Spleen (tissue), 11 donors: ENCODE data around the gene IL1RL1. TPM values are rescaled to one million over a fixed set of nuclear protein-coding genes. Genes with fewer than 3 reads are reported as not detected.

Source experiments
- DNase-seq: peaks from one replicate; pipeline ENCODE4 v3.0.0-alpha.2; 2020
- H3K27ac ChIP-seq, 8 donors: fragments of 200-600 bp; sonication (generic) in 7 of 8; 1 replicate in 4 of 8; 2 replicates in 4 of 8; pipeline versions ENCODE4 v1.5.0 to v1.8.0; 2016 to 2021; ENCODE audit warnings: inconsistent platforms in 4 of 8, mild to moderate bottlenecking in 4 of 8, moderate library complexity in 1 of 8
- H3K27me3 ChIP-seq, 7 donors: fragments of 200-600 bp; sonication (generic) in 6 of 7; replicated peaks in 1 of 7; 1 replicate in 4 of 7; 2 replicates in 3 of 7; pipeline versions ENCODE4 v1.5.0 to v1.8.0; 2016 to 2021; ENCODE audit warnings: inconsistent platforms in 3 of 7, mild to moderate bottlenecking in 1 of 7
- H3K36me3 ChIP-seq, 6 donors: fragments of 200-600 bp; sonication (generic) in 5 of 6; 1 replicate in 4 of 6; 2 replicates in 2 of 6; pipeline versions ENCODE4 v1.5.0 to v1.8.0; 2016 to 2021; ENCODE audit warnings: inconsistent platforms in 2 of 6
- H3K4me1 ChIP-seq, 6 donors: fragments of 200-600 bp; sonication (generic) in 5 of 6; 1 replicate in 3 of 6; 2 replicates in 3 of 6; pipeline versions ENCODE4 v1.5.0 to v1.8.0; 2016 to 2021; ENCODE audit warnings: inconsistent platforms in 3 of 6
- H3K4me3 ChIP-seq, 8 donors: fragments of 200-600 bp; sonication (generic) in 7 of 8; 1 replicate in 4 of 8; 2 replicates in 4 of 8; pipeline versions ENCODE4 v1.5.0 to v1.8.0; 2016 to 2021; ENCODE audit warnings: inconsistent platforms in 4 of 8, mild to moderate bottlenecking in 4 of 8, moderate library complexity in 2 of 8
- H3K9me3 ChIP-seq, 8 donors: fragments of 200-600 bp; sonication (generic) in 7 of 8; 1 replicate in 4 of 8; 2 replicates in 4 of 8; pipeline versions ENCODE4 v1.5.0 to v1.8.0; 2016 to 2021; ENCODE audit warnings: inconsistent platforms in 4 of 8
- POLR2A ChIP-seq, 3 donors: fragments of 450-650 bp; IDR thresholded peaks; one replicate each; pipeline ENCODE4 v1.5.1; 2017; ENCODE audit warnings: antibody characterized with exemption in 3 of 3, mild to moderate bottlenecking in 1 of 3
- POLR2AphosphoS5 ChIP-seq, 3 donors: sonication (generic); formaldehyde crosslinking; IDR thresholded peaks; one replicate each; pipeline ENCODE4 v1.5.1; 2017; ENCODE audit warnings: antibody characterized with exemption in 3 of 3
- WGBS, 5 donors: extraction: QIAGEN DNeasy Blood & Tissue Kit in 3 of 5; methylation state at CpG; one replicate each; pipeline versions ENCODE4 v1.1.5 to v1.1.7; 2013 to 2018; 5-methylcytosine and 5-hydroxymethylcytosine counted together
- intact Hi-C: fragments of 100-400 bp; cut with DNase I; formaldehyde crosslinking; loops from one replicate; pipeline ENCODE4 v1.15.0; 2023; ENCODE audit warnings: low total_unique reads
- polyA plus RNA-seq, 3 donors: library from polyadenylated mRNA; stranded (reverse); fragments of 200-250 nt; gene quantifications; one replicate each; pipeline ENCODE4 v1.2.1, GENCODE V29; 2013
- total RNA-seq, 7 donors: library from RNA; depleted of rRNA in 3 of 7; stranded (reverse); fragments of >200 nt in 3 of 7; fragmentation: NEBNext Ultra II Directional in 4 of 7; extraction: Animal tissue kit (Norgen Biotek cat#: 25700) in 4 of 7; gene quantifications; one replicate each; pipeline versions ENCODE4 v1.1.0 to v1.2.1, GENCODE V29; 2016 to 2021
- TF ChIP-seq, protein P1 (sequence below), 11 experiments: fragments of 200-600 bp in 7 of 11; fragments of 450-650 bp in 4 of 11; sonication (generic) in 4 of 11; IDR thresholded peaks in 8 of 11; conservative IDR thresholded peaks in 3 of 11; 1 replicate in 7 of 11; 2 replicates in 4 of 11; pipeline versions ENCODE4 v1.4.0 to v1.8.0; 2016 to 2021; ENCODE audit warnings: antibody characterized with exemption in 11 of 11, inconsistent platforms in 4 of 11, mild to moderate bottlenecking in 1 of 11
- donor health status: healthy with polysubstance abuse.
- donor health status: DM: no; HTN: no; CAD: no; lungs with moderate emphysema.
- donor health status: DM: no; HTN: no; CAD: no.
- donor health status: Bipolar disorder and iron deficiency.
- donor health status: healthy.
- donor health status: DM: no; HTN: no; CAD: no.
- donor health status: DM: yes; HTN: yes; CAD: no.

IL1RL1 gene
- total and polyA plus RNA-seq, 10 donors: 0.11 to 19.6 (median 1.6) TPM

DNA sequence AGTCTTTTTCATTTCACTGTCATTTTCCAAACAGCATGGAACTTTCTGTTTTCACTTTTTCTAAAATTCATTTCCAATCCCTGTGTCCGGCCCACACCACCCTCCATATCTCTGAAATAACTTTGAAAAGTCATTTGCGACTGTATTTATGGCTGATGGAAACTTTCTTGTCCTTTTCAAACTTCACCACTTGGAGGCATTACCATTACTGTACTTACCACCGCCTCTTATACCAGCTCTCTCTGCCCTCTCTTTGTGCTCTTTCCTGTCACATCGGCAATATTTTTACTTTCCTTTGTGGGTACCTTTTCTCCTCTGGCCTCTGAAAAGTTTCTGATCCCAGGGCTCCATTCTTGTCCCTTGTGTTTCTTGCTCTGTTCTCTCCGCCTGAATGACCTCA, 39.5 kb upstream of the IL1RL1 start:
- intact Hi-C loops: no loop called here
- Histone ChIP-seq H3K27me3 (peaks cover 0 to 6% (median 0%) of the 10 kb centered on the region in 7 donors), H3K9me3 (peaks cover 0 to 8% (median 3%) of the 10 kb centered on the region in 8 donors), H3K4me3 (no peak overlapping the region), H3K27ac (peak overlapping the region in 2 of 8 donors; percentile 82 to 91), H3K36me3 (no peaks in the 10 kb centered on the region), H3K4me1 (peaks cover 0 to 34% (median 12%) of the 10 kb centered on the region in 6 donors)
- no peak for DNase-seq
- TF ChIP-seq POLR2AphosphoS5 (IDR thresholded peaks at IDR 0.05): no peak
- TF ChIP-seq, protein P1, sequence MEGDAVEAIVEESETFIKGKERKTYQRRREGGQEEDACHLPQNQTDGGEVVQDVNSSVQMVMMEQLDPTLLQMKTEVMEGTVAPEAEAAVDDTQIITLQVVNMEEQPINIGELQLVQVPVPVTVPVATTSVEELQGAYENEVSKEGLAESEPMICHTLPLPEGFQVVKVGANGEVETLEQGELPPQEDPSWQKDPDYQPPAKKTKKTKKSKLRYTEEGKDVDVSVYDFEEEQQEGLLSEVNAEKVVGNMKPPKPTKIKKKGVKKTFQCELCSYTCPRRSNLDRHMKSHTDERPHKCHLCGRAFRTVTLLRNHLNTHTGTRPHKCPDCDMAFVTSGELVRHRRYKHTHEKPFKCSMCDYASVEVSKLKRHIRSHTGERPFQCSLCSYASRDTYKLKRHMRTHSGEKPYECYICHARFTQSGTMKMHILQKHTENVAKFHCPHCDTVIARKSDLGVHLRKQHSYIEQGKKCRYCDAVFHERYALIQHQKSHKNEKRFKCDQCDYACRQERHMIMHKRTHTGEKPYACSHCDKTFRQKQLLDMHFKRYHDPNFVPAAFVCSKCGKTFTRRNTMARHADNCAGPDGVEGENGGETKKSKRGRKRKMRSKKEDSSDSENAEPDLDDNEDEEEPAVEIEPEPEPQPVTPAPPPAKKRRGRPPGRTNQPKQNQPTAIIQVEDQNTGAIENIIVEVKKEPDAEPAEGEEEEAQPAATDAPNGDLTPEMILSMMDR (IDR thresholded peaks at IDR 0.05 in 8 of 11, conservative IDR thresholded peaks at IDR 0.05 in 3 of 11): peak in 2 of 11 experiments; percentile 7 to 25
- TF ChIP-seq POLR2A (IDR thresholded peaks at IDR 0.05): no peak
- 42 to 51% (median 49%) methylated on average over 5 of the region's 5 CpGs for WGBS, 5 donors

DNA sequence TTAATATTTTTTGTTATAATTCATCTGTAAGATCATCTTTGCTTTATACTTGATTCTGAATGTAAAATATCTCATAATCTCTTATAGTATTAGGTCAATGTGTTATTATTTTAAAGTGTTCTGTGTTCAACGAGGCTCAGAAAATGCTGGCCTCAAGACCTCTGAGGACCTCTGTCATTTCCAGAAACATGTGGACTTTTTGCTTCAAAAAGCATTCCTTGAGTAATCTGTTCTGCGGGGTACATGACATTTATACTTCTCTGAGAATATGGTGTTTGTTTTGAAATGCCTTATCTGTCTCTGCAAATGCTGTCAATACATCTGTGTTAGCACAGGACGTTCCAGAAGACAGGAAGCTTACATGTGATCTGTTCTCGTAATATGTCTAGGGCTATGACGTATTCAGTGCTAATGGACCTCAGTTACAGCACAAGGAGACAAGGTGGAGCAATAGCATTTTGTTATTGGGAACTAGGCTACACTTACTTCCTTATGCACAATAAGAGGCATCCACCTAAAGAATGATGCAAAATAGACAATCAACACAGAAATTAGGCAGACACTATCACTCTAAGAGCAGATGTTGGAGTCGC, 37.6 kb upstream of the IL1RL1 start:
- Histone ChIP-seq H3K4me3 (no peak overlapping the region), H3K4me1 (peaks cover 0 to 28% (median 5%) of the 10 kb centered on the region in 6 donors), H3K27me3 (peaks cover 0 to 15% (median 0%) of the 10 kb centered on the region in 7 donors), H3K27ac (peak overlapping the region in 7 of 8 donors; percentile 28 to 91 (median 69)), H3K36me3 (no peaks in the 10 kb centered on the region), H3K9me3 (peaks cover 0 to 8% (median 3%) of the 10 kb centered on the region in 8 donors)
- TF ChIP-seq POLR2A (IDR thresholded peaks at IDR 0.05) (peak in 1 of 3 donors; percentile 44), POLR2AphosphoS5 (IDR thresholded peaks at IDR 0.05) (peak in 2 of 3 donors; percentile 33 to 86)
- TF ChIP-seq, protein P1 (IDR thresholded peaks at IDR 0.05 in 8 of 11, conservative IDR thresholded peaks at IDR 0.05 in 3 of 11): no peak
- intact Hi-C loops: no loop called here
- DNase-seq: no peak
- WGBS, 5 donors: 43 to 67% (median 50%) methylated on average over 6 of the region's 6 CpGs

DNA sequence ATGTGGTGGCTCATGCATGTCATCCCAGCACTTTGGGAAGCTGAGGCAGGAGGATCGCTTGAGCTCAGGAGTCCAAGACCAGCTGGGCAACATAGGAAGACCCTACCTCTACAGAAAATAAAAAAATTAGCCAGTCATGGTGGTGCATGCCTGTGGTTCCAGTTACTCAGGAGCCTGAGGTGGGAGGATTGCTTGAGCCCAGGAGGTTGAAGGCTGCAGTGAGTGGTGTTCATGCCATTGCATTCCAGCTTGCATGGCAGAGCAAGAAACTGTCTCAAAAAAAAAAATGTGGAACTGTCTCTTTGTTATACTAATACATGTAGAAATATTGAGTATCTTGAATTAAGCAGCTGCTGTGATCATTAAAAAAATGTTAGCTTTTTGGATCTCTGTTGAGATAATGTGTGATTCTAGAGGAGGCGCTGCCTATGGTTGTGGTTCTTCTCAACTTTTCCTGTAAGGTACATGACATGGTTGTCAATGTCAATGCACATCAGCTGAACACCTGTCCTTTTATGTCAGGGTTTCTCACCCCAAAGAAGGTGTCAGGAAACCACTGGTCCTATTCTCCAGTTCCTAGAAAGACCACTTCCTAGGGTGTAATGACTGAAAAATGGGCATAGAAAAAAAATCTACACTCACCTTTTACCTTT, 34.7 kb upstream of the IL1RL1 start:
- 83 to 93% (median 85%) methylated on average over 2 of the region's 2 CpGs for WGBS, 5 donors
- Histone ChIP-seq H3K27ac (peak overlapping the region in 1 of 8 donors; percentile 5), H3K36me3 (no peaks in the 10 kb centered on the region), H3K27me3 (peaks cover 0 to 22% (median 0%) of the 10 kb centered on the region in 7 donors), H3K4me1 (peaks cover 0 to 23% (median 2%) of the 10 kb centered on the region in 6 donors), H3K4me3 (no peak overlapping the region), H3K9me3 (peaks cover 0 to 8% (median 3%) of the 10 kb centered on the region in 8 donors)
- TF ChIP-seq POLR2AphosphoS5 (IDR thresholded peaks at IDR 0.05) (no peak), POLR2A (IDR thresholded peaks at IDR 0.05) (no peak)
- TF ChIP-seq, protein P1 (IDR thresholded peaks at IDR 0.05 in 8 of 11, conservative IDR thresholded peaks at IDR 0.05 in 3 of 11): no peak
- intact Hi-C loops: no loop called here
- DNase-seq: no peak

DNA sequence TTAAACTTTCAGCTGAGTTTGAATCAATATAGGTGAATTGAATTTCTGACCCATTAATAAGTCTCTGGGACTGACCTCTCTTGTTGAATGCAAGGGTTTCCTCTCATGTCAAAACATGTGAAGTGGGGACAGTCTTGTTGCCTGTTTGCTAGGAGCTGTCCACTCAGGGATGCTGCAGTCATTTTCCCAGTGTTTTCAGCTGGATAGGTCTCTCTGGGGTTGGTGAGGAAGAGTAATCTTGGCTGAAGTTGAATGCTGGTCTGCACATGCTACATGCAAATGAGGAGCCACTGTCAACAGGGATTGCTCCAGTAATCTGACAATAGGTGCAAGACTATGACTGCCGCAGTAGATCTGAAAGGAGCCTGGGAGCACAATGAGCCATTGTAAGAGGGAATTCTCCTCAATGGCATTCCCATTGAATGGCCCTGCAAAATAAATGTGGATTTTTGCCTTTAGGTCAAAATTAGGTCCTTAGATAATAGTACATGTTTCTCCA, 34.1 kb upstream of the IL1RL1 start:
- no peak overlapping the region for H3K4me3 ChIP-seq
- TF ChIP-seq, protein P1 (IDR thresholded peaks at IDR 0.05 in 8 of 11, conservative IDR thresholded peaks at IDR 0.05 in 3 of 11): no peak
- no peak for TF ChIP-seq POLR2AphosphoS5 (IDR thresholded peaks at IDR 0.05)
- no peak for TF ChIP-seq POLR2A (IDR thresholded peaks at IDR 0.05)
- no peaks in the 10 kb centered on the region for H3K36me3 ChIP-seq
- H3K27ac ChIP-seq: peak overlapping the region in 1 of 8 donors; percentile 5
- WGBS, 5 donors: 94 to 100% (median 96%) methylated on average over 1 of the region's 1 CpG
- intact Hi-C loops: no loop called here
- DNase-seq: no peak
- peaks cover 0 to 20% (median 0%) of the 10 kb centered on the region in 7 donors for H3K27me3 ChIP-seq
- H3K4me1 ChIP-seq: peaks cover 0 to 17% (median 2%) of the 10 kb centered on the region in 6 donors
- H3K9me3 ChIP-seq: peaks cover 0 to 8% (median 3%) of the 10 kb centered on the region in 8 donors
